ENCODE data around the gene CARMIL1.
A peak's percentile ranks its signal among the peaks of the same experiment; 100 is the strongest.

Gene CARMIL1

GRCh38 chr6:25278914-25279747 lies at the start of gene CARMIL1:
TSS of gene CARMIL1 (plus strand) at chr6:25279374. CDS start at chr6:25279796, 422 bp downstream.
- peak; percentile 79 to 84 for DNase-seq

DNA sequence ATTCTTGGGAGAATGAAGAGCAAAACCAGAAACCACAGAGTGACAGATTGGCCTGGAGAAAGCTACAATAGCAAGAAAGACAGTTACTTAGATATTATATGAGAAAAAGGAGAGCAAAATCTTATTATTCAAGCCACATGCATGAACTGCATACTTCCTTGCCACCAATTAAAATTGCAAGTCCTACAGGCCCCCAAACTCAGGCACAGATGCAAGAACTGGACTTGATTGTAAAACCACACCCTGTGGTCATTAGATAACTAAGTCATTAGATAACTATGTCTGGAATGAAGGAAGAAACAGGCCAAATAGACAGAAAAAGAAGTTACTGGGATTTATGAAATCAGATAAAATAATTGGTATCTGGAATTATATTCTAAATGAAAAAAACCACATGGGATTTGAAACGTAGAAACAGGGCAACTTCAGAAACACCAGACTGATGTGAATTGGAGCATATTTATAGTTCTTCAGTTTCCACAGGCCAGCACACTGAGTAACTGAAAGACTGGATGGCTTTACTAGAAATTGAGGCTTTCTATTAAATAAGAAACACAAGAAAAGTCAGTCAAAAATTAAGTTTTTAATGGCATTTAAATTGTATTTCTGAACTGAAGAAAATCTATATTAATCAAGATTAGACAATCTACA lies 49.4 kb upstream of the CARMIL1 start:
- DNase-seq, result no peak

GRCh38 chr6:25232479-25232878 lies 46.7 kb upstream of the CARMIL1 start:
- DNase-seq, result no peak

- DNase-seq, result no peak
These were observed 45.9 kb upstream of the CARMIL1 start for GRCh38 chr6:25233226-25233625.

DNA sequence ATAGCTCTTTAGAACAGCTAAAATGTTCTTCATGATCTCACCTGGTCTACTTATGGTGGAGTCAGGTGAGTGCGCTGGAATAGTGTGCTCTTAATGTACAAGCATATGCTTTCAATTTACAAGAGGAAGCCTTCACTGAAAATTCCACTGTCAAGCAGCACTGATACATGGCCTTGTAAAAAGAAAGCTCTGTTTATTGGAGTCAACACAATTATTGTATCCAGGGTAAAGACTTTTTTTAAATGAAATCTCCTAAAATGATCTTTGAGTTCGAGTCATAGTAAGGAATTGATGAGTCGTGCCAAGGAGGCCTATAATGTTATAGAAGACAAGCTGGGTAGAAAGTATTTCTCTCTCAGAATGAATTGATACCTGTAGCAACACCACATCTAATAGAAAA lies 41.6 kb upstream of the CARMIL1 start:
- DNase-seq, result no peak

DNA sequence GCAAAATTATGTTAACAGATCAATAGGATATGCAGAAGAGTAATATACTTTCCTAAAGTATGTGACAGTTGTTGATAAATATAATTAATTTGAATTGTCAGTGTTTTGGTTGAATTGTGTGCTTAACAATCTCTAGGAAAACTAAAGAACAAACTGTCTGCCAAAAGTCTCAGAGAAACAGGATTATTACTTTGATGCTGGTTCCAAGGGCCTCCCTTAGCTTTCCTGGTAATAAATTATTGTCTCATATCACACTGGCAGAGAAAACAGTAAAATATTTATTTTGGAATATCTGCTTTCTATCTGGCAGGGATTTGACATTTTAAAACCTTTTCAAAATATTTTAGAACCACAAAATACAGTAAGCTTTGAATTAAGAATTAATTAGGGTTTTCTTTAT lies 40.1 kb upstream of the CARMIL1 start:
- DNase-seq, result peak in 1 of 2 experiments; percentile 46

DNA sequence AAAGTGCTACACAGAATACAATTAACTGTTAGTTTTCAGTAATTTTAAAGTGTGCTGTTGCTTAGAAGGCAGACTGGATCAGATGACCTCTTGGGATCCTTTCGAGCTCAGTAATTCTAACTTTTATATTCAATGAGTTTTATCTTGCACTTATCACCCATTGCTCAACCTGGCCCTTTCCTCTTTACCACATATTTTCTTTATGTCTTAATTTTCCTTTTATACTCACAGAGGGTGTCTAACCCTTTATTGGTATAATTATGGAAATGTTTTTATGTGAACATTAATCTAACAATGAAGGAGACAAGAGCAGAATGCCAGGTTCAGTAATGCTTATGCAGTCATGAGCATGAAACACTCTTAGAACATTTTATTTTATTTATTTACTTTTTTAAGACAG lies 39.7 kb upstream of the CARMIL1 start:
- DNase-seq, result no peak

DNA sequence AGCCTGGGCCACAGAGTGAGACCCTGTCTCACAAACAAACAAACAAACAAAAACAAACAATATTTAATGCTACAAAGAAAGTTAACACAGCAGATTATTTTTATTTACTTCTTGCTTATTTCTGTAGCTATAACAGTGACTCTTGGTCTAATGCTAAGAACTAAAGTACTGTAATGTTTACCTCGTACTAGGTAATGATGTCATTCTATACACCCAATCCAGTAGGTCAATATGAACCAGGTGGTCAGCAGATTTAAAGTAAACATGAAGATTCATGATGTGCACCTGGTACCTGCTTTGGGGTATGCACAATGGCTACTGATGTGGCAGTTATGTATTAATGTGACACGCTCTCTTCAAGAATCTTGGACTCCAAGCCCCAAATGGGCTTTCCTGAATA lies 36.6 kb upstream of the CARMIL1 start:
- no peak for DNase-seq

- DNase-seq, result no peak
These were observed 34.3 kb upstream of the CARMIL1 start for GRCh38 chr6:25244865-25245264.

DNA sequence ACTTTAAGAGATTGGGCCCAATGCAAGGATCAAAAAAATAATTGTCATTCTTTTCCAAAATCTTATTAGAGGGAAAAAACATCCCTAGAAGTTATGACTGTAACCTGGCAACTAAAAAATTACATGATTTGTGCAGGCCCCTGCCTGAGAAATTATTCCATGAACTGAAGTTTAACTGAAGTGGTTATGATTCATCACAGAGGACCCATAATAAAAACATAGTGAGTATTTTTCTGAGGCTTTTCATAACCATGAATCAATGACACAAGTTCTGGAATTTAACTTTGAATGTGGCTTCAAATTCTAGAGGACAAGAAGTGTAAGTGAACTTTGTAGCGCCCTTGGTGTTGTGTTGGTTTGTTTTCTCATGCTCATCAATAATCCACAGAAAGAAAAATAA lies 31.1 kb upstream of the CARMIL1 start:
- DNase-seq, result no peak

DNA sequence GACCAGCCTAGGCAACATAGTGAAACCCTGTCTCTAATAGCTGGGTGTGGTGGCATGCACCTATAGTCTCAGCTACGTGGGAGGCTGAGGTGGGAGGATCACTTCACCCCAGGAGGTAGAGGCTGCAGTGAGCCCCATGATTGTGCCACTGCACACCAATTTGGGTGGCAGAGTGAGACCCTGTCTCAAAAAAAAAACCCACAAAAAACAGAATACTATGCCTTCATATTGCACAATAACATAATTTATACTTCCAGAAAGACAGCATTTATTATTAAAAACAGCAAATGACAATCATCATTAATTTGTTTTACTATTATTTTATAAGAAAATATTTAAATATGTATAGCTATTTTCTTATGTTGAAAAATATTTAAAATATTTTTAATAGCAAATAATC lies 30.0 kb upstream of the CARMIL1 start:
- no peak for DNase-seq

GRCh38 chr6:25250878-25251277 lies 28.3 kb upstream of the CARMIL1 start:
- no peak for DNase-seq

GRCh38 chr6:25251426-25251825 lies 27.7 kb upstream of the CARMIL1 start:
- DNase-seq, result no peak

DNA sequence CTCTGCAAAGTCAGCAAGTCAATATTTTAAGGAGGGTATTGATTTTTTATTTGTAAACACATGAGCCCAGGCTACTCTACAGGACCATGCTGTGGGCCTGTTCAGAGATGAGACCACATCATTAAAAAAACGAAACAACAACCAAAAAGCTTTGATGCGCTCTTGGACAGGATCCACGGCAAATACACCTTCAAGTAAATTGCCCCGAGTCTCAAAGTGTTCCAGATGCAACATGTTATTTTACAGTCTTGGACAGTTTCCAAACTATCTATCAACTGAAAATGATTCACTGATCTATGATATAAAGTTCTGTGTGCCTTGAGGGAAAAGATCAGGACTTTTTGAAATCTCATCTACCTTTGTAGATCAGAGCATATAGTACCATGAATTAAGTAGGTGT lies 25.8 kb upstream of the CARMIL1 start:
- peak; percentile 49 to 69 for DNase-seq

- DNase-seq, result no peak
These were observed 24.5 kb upstream of the CARMIL1 start for GRCh38 chr6:25254671-25255070.

GRCh38 chr6:25257686-25258348 lies 21.4 kb upstream of the CARMIL1 start:
- DNase-seq, result no peak

DNA sequence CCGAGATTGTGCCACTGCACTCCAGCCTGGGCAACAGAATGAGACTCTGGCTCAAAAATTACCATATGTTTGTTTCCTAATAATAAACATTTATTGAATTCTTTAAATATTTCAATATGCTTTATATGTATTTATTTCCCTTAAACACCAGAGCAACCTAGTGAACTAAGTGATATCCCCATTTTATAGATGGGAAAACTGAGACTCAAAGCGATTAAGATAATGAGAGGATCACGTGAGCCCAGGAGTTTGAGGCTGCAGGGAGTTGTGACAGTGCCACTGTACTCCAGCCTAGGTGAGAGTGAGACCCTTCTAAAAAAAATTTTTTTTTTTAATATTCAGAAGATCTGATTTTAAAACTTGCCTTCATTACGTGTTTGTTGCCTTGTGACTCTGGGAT lies 19.4 kb upstream of the CARMIL1 start:
- no peak for DNase-seq

DNA sequence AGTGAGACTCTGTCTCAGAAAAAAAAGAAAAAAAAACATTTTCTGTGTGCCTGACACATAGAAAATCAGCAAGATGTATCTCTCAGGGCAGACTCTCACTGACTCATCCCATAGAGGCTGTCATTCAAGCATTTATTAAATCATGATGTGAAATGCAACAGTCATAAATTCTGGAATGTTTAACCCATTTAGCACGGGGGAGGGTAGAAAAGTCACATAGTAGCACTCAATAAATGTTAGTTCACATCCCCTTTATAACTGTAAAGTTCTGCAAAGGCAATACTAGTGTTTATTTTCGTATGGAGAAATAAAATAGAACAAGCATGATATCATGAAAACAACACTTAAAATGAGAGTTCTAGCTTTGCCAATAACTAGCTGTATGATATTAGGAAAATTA lies 15.5 kb upstream of the CARMIL1 start:
- no peak for DNase-seq

- DNase-seq, result no peak
These were observed 12.6 kb upstream of the CARMIL1 start for GRCh38 chr6:25266456-25267100.

- DNase-seq, result no peak
These were observed 11.5 kb upstream of the CARMIL1 start for GRCh38 chr6:25267662-25268061.

DNA sequence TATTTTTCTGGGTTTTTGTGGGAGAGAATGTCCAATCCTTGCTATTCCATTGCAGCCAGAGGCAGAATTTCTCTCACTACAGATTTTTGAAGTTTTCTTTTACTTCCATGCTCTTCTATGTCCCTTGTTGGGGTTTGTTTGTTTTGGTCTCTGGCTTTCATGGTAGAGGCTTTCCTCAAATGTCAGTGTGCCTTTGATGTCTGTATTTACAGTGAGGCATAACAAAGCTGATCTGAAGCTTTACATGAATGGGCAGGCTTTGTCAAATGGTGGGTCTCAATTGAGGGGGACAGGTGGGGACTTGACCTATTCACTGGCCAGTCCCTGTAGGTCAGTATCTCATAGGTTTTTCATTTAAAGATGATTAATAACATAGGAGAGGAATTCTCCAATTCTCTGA lies 8.6 kb upstream of the CARMIL1 start:
- no peak for DNase-seq

GRCh38 chr6:25275436-25275835 lies 3.7 kb upstream of the CARMIL1 start:
- no peak for DNase-seq

DNA sequence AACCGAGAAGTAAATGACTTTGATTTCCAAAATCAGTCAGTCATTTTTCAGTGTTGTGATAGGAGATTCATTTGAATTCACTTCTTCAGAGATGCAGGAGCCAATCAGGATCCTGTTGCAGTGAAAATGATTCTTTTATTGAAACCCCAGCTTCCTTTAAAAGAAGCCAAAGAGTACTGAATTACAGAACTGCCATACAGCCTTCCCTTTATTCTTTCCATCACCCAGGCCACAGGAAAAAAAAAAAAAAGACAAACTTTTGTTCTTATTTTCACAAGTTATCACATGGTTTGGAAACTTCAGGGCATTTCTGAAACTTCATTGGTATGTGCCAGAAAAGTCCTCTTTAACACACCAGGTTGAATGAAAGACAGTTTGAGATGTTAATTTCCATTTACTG lies 1.8 kb upstream of the CARMIL1 start:
- no peak for DNase-seq

GRCh38 chr6:25277857-25278256 lies 1.3 kb upstream of the CARMIL1 start:
- DNase-seq, result no peak

All from NCI-H2081 (cell line).